Measurements from ENCODE around the gene SPINK9. TPM values are rescaled to one million over a fixed set of nuclear protein-coding genes. Genes with fewer than 3 reads are reported as not detected.

SPINK9 gene
- total RNA-seq, 8 experiments from 2014 or later, result not detected

Other genes starting within 250 kb of the SPINK9 start
- not detected for gene SPINK14, start 167.0 kb upstream of the SPINK9 start, total RNA-seq
- 1 to 10 TPM in 1 of 8 experiments, not detected in 7; 1.1 TPM for gene SPINK6, start 132.5 kb upstream of the SPINK9 start, total RNA-seq
- under 1 TPM in 5 of 8 experiments, not detected in 3; 0.16 to 0.49 (median 0.24) TPM for gene MARCOL, start 97.0 kb upstream of the SPINK9 start, total RNA-seq
- gene SPINK13, start 66.8 kb upstream of the SPINK9 start, total RNA-seq, result under 1 TPM in 3 of 8 experiments, not detected in 5; 0.29 to 0.51 (median 0.32) TPM
- 1 to 10 TPM in 2 of 8 experiments, under 1 TPM in 4, not detected in 2; 0.38 to 1.1 (median 0.73) TPM for gene SPINK7, start 23.1 kb upstream of the SPINK9 start, total RNA-seq
- gene FBXO38, start 48.4 kb downstream of the SPINK9 start, total RNA-seq, result 10 to 100 TPM; 28.0 to 62.0 (median 37.5) TPM

Data from motor neuron (in vitro differentiated cells).